Neural progenitor cell (in vitro differentiated cells): Measurements from ENCODE around the gene OR8H2.

ENCODE experiments used
- EZH2 ChIP-seq: fragments of 200-600 bp; sonication (generic); IDR thresholded peaks from 2 replicates; pipeline ENCODE4 v1.6.1; 2017; ENCODE audit warnings: antibody characterized with exemption, mild to moderate bottlenecking, moderate library complexity
- EZH2phosphoT487 ChIP-seq: fragments of 200-600 bp; sonication (generic); IDR thresholded peaks from 2 replicates; pipeline ENCODE4 v1.6.1; 2017; ENCODE audit warnings: antibody characterized with exemption
- TF ChIP-seq, protein P1 (sequence below): fragments of 200-600 bp; sonication (generic); IDR thresholded peaks from 2 replicates; pipeline ENCODE4 v1.5.1; 2017; ENCODE audit warnings: antibody characterized with exemption, mild to moderate bottlenecking

DNA sequence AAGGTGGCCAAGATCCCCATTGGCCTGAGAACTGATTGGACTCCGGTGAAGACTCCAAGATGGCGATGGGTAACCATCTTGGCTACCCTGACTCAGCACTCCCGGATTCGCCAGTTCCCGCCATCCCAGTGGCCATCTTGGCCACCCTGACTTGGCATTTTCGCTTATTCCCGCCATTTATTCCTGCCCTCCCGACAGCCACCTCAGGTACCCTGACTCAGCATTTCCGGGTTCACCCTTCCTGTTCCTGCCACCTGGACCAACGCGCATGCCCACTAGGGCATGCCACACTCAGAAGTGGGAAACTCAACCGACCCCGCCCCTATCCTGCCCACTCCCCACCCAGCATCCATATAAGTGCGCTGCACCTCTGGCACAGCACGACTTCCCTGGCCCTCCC lies 48.8 kb downstream of the OR8H2 start:
- TF ChIP-seq, protein P1, sequence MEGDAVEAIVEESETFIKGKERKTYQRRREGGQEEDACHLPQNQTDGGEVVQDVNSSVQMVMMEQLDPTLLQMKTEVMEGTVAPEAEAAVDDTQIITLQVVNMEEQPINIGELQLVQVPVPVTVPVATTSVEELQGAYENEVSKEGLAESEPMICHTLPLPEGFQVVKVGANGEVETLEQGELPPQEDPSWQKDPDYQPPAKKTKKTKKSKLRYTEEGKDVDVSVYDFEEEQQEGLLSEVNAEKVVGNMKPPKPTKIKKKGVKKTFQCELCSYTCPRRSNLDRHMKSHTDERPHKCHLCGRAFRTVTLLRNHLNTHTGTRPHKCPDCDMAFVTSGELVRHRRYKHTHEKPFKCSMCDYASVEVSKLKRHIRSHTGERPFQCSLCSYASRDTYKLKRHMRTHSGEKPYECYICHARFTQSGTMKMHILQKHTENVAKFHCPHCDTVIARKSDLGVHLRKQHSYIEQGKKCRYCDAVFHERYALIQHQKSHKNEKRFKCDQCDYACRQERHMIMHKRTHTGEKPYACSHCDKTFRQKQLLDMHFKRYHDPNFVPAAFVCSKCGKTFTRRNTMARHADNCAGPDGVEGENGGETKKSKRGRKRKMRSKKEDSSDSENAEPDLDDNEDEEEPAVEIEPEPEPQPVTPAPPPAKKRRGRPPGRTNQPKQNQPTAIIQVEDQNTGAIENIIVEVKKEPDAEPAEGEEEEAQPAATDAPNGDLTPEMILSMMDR, result no peak
- TF ChIP-seq EZH2 (no peak), EZH2phosphoT487 (no peak)
